ENCODE results near the gene SNX22.

GRCh38 chr15:64185146-64185911 lies 33.8 kb downstream of the SNX22 start:
- TF ChIP-seq ZNF274 (IDR thresholded peaks at IDR 0.05; ENCODE audit: low read depth, low read length) (no peak), SUZ12 (IDR thresholded peaks at IDR 0.05; ENCODE audit: extremely low read depth, insufficient read depth, insufficient read length) (no peak)

All from NT2/D1 (cell line).